ENCODE results near the gene ZSWIM3. TPM values are rescaled to one million over a fixed set of nuclear protein-coding genes. Genes with fewer than 3 reads are reported as not detected.

ZSWIM3 gene
- total and polyA plus RNA-seq, 2 of the 13 experiments (the other 11 are each of a cell fraction or from before 2014, with no cell fraction given), result 5.2 to 5.8 TPM

- TF ChIP-seq MYC (CRISPR knock-in tag; IDR thresholded peaks at IDR 0.05; ENCODE audit: borderline replicate concordance) (no peak), YEATS4 (CRISPR knock-in tag; IDR thresholded peaks at IDR 0.05; ENCODE audit: borderline replicate concordance) (peak; percentile 29; the same call in 1 of the 2 replicates), ZNF234 (CRISPR knock-in tag; conservative IDR thresholded peaks at IDR 0.05) (no peak), ZNF564 (CRISPR knock-in tag; IDR thresholded peaks at IDR 0.05) (no peak), GPN1 (CRISPR knock-in tag; IDR thresholded peaks at IDR 0.05; ENCODE audit: borderline replicate concordance) (no peak), RELA (CRISPR knock-in tag; IDR thresholded peaks at IDR 0.05) (no peak), ZNF75D (CRISPR knock-in tag; IDR thresholded peaks at IDR 0.05; ENCODE audit: borderline replicate concordance) (no peak), RERE (CRISPR knock-in tag; IDR thresholded peaks at IDR 0.05; ENCODE audit: low read depth) (no peak), ZFP36L1 (CRISPR knock-in tag; IDR thresholded peaks at IDR 0.05) (no peak), MIER3 (CRISPR knock-in tag; IDR thresholded peaks at IDR 0.05; ENCODE audit: borderline replicate concordance) (no peak), TRIM24 (CRISPR knock-in tag; IDR thresholded peaks at IDR 0.05) (no peak), ZNF317 (CRISPR knock-in tag; IDR thresholded peaks at IDR 0.05) (no peak), REL (CRISPR knock-in tag; conservative IDR thresholded peaks at IDR 0.05) (no peak), PHF8 (CRISPR knock-in tag; IDR thresholded peaks at IDR 0.05) (no peak), RCOR2 (CRISPR knock-in tag; IDR thresholded peaks at IDR 0.05) (no peak), EZH2 (conservative IDR thresholded peaks at IDR 0.05; ENCODE audit: low read depth, low read length) (no peak), ZNF670 (CRISPR knock-in tag; IDR thresholded peaks at IDR 0.05; ENCODE audit: borderline replicate concordance) (no peak)
- TF ChIP-seq, protein P1, sequence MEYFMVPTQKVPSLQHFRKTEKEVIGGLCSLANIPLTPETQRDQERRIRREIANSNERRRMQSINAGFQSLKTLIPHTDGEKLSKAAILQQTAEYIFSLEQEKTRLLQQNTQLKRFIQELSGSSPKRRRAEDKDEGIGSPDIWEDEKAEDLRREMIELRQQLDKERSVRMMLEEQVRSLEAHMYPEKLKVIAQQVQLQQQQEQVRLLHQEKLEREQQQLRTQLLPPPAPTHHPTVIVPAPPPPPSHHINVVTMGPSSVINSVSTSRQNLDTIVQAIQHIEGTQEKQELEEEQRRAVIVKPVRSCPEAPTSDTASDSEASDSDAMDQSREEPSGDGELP (IDR thresholded peaks at IDR 0.05; ENCODE audit: borderline replicate concordance, low read depth), result peak; percentile 26; the same call in 1 of the 2 replicates
- TF ChIP-seq, protein P2, sequence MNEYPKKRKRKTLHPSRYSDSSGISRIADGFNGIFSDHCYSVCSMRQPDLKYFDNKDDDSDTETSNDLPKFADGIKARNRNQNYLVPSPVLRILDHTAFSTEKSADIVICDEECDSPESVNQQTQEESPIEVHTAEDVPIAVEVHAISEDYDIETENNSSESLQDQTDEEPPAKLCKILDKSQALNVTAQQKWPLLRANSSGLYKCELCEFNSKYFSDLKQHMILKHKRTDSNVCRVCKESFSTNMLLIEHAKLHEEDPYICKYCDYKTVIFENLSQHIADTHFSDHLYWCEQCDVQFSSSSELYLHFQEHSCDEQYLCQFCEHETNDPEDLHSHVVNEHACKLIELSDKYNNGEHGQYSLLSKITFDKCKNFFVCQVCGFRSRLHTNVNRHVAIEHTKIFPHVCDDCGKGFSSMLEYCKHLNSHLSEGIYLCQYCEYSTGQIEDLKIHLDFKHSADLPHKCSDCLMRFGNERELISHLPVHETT (CRISPR knock-in tag; conservative IDR thresholded peaks at IDR 0.05), result no peak
These were observed 68.5 kb downstream of the ZSWIM3 start (continued) for GRCh38 chr20:45925821-45926506.

All from HepG2 (cell line).